ENCODE results near the gene IFIT5.

GRCh38 chr10:89384474-89385340, 29.7 kb upstream of the IFIT5 start:
- no peak for TF ChIP-seq TAF1 (IDR thresholded peaks at IDR 0.05; ENCODE audit: borderline replicate concordance, low read depth, low read length)
- TF ChIP-seq POLR2AphosphoS5 (IDR thresholded peaks at IDR 0.05; ENCODE audit: low read depth, low read length) = no peak
- TF ChIP-seq POLR2A (IDR thresholded peaks at IDR 0.05; ENCODE audit: low read depth, low read length) = no peak
